ENCODE results near the gene SPTAN1.
"Not testable (repeated sequence)": the region's sequence is repeated elsewhere in the genome, so short reads cannot be mapped to it uniquely, and the experiment has no call there.

Gene SPTAN1

GRCh38 chr9:128552153-128552743 lies at the start of gene SPTAN1:
TSS of gene SPTAN1 (plus strand) at chr9:128552587. CDS start at chr9:128566741, 14,154 bp downstream.
- peaks cover 38% of the 10 kb centered on the region for H3K4me1 Mint-ChIP-seq (ENCODE audit: low read depth)
- H3K27ac Mint-ChIP-seq = peak within 1 kb of the TSS; percentile 98
- no peaks in the 10 kb centered on the region for H3K27me3 Mint-ChIP-seq (ENCODE audit: low read depth)
- H3K9me3 Mint-ChIP-seq = no peaks in the 10 kb centered on the region
- H3K4me3 Mint-ChIP-seq = peak within 1 kb of the TSS; percentile 93
- peaks cover 9% of the 10 kb centered on the region for H3K36me3 Mint-ChIP-seq (ENCODE audit: low read depth)

- Mint-ChIP-seq H3K4me3 (peak overlapping the region; percentile 72), H3K36me3 (ENCODE audit: low read depth) (peaks cover 10% of the 10 kb centered on the region), H3K27ac (peak overlapping the region; percentile 76), H3K4me1 (ENCODE audit: low read depth) (peaks cover 19% of the 10 kb centered on the region)
- H3K9me3 Mint-ChIP-seq; H3K27me3 Mint-ChIP-seq (ENCODE audit: low read depth): not testable (repeated sequence)
Measured at GRCh38 chr9:128503415-128503825, 49.0 kb upstream of the SPTAN1 start.

GRCh38 chr9:128503870-128504269 lies 48.5 kb upstream of the SPTAN1 start:
- Mint-ChIP-seq H3K4me1 (ENCODE audit: low read depth) (peaks cover 19% of the 10 kb centered on the region), H3K9me3 (no peaks in the 10 kb centered on the region), H3K27me3 (ENCODE audit: low read depth) (no peaks in the 10 kb centered on the region), H3K36me3 (ENCODE audit: low read depth) (peaks cover 11% of the 10 kb centered on the region), H3K27ac (peak overlapping the region; percentile 76), H3K4me3 (peak overlapping the region; percentile 72)

- Mint-ChIP-seq H3K27me3 (ENCODE audit: low read depth) (no peaks in the 10 kb centered on the region), H3K4me1 (ENCODE audit: low read depth) (peaks cover 19% of the 10 kb centered on the region), H3K9me3 (no peaks in the 10 kb centered on the region), H3K4me3 (peak within 1 kb of the TSS; percentile 97), H3K27ac (peak within 1 kb of the TSS; percentile 97), H3K36me3 (ENCODE audit: low read depth) (peaks cover 16% of the 10 kb centered on the region)
Measured at GRCh38 chr9:128504485-128505413, 47.6 kb upstream of the SPTAN1 start, which contains the start of gene GLE1. TSS of gene GLE1 (plus strand) at chr9:128504719. CDS start at chr9:128504806, 87 bp downstream.

- Mint-ChIP-seq H3K4me3 (peak overlapping the region; percentile 97), H3K27me3 (ENCODE audit: low read depth) (no peaks in the 10 kb centered on the region), H3K4me1 (ENCODE audit: low read depth) (peaks cover 17% of the 10 kb centered on the region), H3K36me3 (ENCODE audit: low read depth) (peaks cover 14% of the 10 kb centered on the region), H3K9me3 (no peaks in the 10 kb centered on the region), H3K27ac (peak overlapping the region; percentile 97)
Measured at GRCh38 chr9:128505414-128505765, 47.0 kb upstream of the SPTAN1 start.

GRCh38 chr9:128505906-128506305 lies 46.5 kb upstream of the SPTAN1 start:
- Mint-ChIP-seq H3K27ac (peak overlapping the region; percentile 31), H3K4me3 (peak overlapping the region; percentile 97), H3K4me1 (ENCODE audit: low read depth) (peaks cover 17% of the 10 kb centered on the region), H3K36me3 (ENCODE audit: low read depth) (peaks cover 14% of the 10 kb centered on the region)
- H3K27me3 Mint-ChIP-seq (ENCODE audit: low read depth); H3K9me3 Mint-ChIP-seq: not testable (repeated sequence)

- H3K27ac Mint-ChIP-seq = no peak overlapping the region
- peaks cover 41% of the 10 kb centered on the region for H3K36me3 Mint-ChIP-seq (ENCODE audit: low read depth)
- no peak overlapping the region for H3K4me3 Mint-ChIP-seq
Measured at GRCh38 chr9:128512820-128513219, 39.6 kb upstream of the SPTAN1 start.

GRCh38 chr9:128521956-128522355 lies 30.4 kb upstream of the SPTAN1 start:
- H3K4me1 Mint-ChIP-seq (ENCODE audit: low read depth) = peaks cover 2% of the 10 kb centered on the region

More at GRCh38 chr9:128512820-128513219, 39.6 kb upstream of the SPTAN1 start:
- Mint-ChIP-seq H3K4me1 (ENCODE audit: low read depth) (peaks cover 8% of the 10 kb centered on the region), H3K9me3 (no peaks in the 10 kb centered on the region), H3K27me3 (ENCODE audit: low read depth) (no peaks in the 10 kb centered on the region)

GRCh38 chr9:128523199-128523925 lies 29.0 kb upstream of the SPTAN1 start:
- no peaks in the 10 kb centered on the region for H3K9me3 Mint-ChIP-seq
- no peaks in the 10 kb centered on the region for H3K27me3 Mint-ChIP-seq (ENCODE audit: low read depth)
- no peak overlapping the region for H3K27ac Mint-ChIP-seq
- H3K36me3 Mint-ChIP-seq (ENCODE audit: low read depth) = peaks cover 33% of the 10 kb centered on the region
- no peak overlapping the region for H3K4me3 Mint-ChIP-seq
- H3K4me1 Mint-ChIP-seq (ENCODE audit: low read depth) = no peaks in the 10 kb centered on the region

More at GRCh38 chr9:128521956-128522355, 30.4 kb upstream of the SPTAN1 start:
- Mint-ChIP-seq H3K27ac (no peak overlapping the region), H3K4me3 (no peak overlapping the region), H3K36me3 (ENCODE audit: low read depth) (peaks cover 41% of the 10 kb centered on the region), H3K27me3 (ENCODE audit: low read depth) (no peaks in the 10 kb centered on the region), H3K9me3 (no peaks in the 10 kb centered on the region)

GRCh38 chr9:128526720-128527119 lies 25.7 kb upstream of the SPTAN1 start:
- no peaks in the 10 kb centered on the region for H3K27me3 Mint-ChIP-seq (ENCODE audit: low read depth)
- H3K36me3 Mint-ChIP-seq (ENCODE audit: low read depth) = peaks cover 31% of the 10 kb centered on the region
- no peaks in the 10 kb centered on the region for H3K9me3 Mint-ChIP-seq
- no peak overlapping the region for H3K27ac Mint-ChIP-seq
- H3K4me3 Mint-ChIP-seq = no peak overlapping the region
- no peaks in the 10 kb centered on the region for H3K4me1 Mint-ChIP-seq (ENCODE audit: low read depth)

GRCh38 chr9:128528445-128529160 lies 23.8 kb upstream of the SPTAN1 start:
- H3K36me3 Mint-ChIP-seq (ENCODE audit: low read depth) = peaks cover 24% of the 10 kb centered on the region

GRCh38 chr9:128529191-128529590 lies 23.2 kb upstream of the SPTAN1 start:
- Mint-ChIP-seq H3K4me1 (ENCODE audit: low read depth) (no peaks in the 10 kb centered on the region), H3K4me3 (no peak overlapping the region)

More at GRCh38 chr9:128528445-128529160, 23.8 kb upstream of the SPTAN1 start:
- Mint-ChIP-seq H3K27me3 (ENCODE audit: low read depth) (no peaks in the 10 kb centered on the region), H3K9me3 (no peaks in the 10 kb centered on the region), H3K4me3 (no peak overlapping the region), H3K27ac (no peak overlapping the region), H3K4me1 (ENCODE audit: low read depth) (no peaks in the 10 kb centered on the region)

GRCh38 chr9:128532581-128532980 lies 19.8 kb upstream of the SPTAN1 start:
- Mint-ChIP-seq H3K27me3 (ENCODE audit: low read depth) (no peaks in the 10 kb centered on the region), H3K4me1 (ENCODE audit: low read depth) (no peaks in the 10 kb centered on the region), H3K9me3 (no peaks in the 10 kb centered on the region), H3K36me3 (ENCODE audit: low read depth) (peaks cover 33% of the 10 kb centered on the region), H3K27ac (no peak overlapping the region), H3K4me3 (no peak overlapping the region)

More at GRCh38 chr9:128529191-128529590, 23.2 kb upstream of the SPTAN1 start:
- H3K9me3 Mint-ChIP-seq = no peaks in the 10 kb centered on the region
- peaks cover 30% of the 10 kb centered on the region for H3K36me3 Mint-ChIP-seq (ENCODE audit: low read depth)
- H3K27me3 Mint-ChIP-seq (ENCODE audit: low read depth) = no peaks in the 10 kb centered on the region
- H3K27ac Mint-ChIP-seq = no peak overlapping the region

Measured in T-helper 1 cell treated with Interleukin-12 subunit alpha and Interleukin-12 subunit beta and Interleukin-4 antibody, amounts not matched to agents 30 μg/mL and 1 μg/mL, for 36 hours (primary cell).